K562 (cell line): Measurements from ENCODE around the gene ANKRD31. TPM values are rescaled to one million over a fixed set of nuclear protein-coding genes. Genes with fewer than 3 reads are reported as not detected.

ENCODE experiments used
- ATAC-seq: fragments of 200-7000 bp; cut with Tn5 transposase; 3 replicates; pipeline ENCODE4 v1.9.1; 2020; ENCODE audit warnings: moderate library complexity
- BruUV-seq: library from RNA; stranded (reverse); fragments of 400-500 nt; replicated peaks from 2 replicates; lab custom pipeline; 2021; lab: Mats Ljungman, UMichigan
- CTCF ChIA-PET: fragments of 300-600 bp; formaldehyde crosslinking; extraction: SDS; loops from one replicate; lab custom pipeline; 2021; ENCODE audit warnings: low intra/inter-chr PET ratio; lab: Yijun Ruan, JAX
- POLR2A ChIA-PET: fragments of 300-600, 350-650 bp; sonication (Branson Sonifier 250); formaldehyde crosslinking; extraction: SDS; loops from one replicate; lab custom pipeline; 2021; ENCODE audit warnings: antibody characterized with exemption, inconsistent platforms; lab: Yijun Ruan, JAX
- DNase-seq, 4 experiments: peaks; one replicate each; pipeline versions ENCODE4 v3.0.0 to v3.0.0-alpha.2; 2011 to 2018; ENCODE audit warnings: low spot score in 3 of 4, mixed read lengths in 3 of 4; ENCODE audit errors: extremely low read depth in 1 of 4
- FAIRE-seq: peaks from 2 replicates; lab custom pipeline; 2011; peaks lifted over from hg19 to GRCh38; lab: Jason Lieb, UNC
- H2AFZ ChIP-seq: 2 replicates; pipeline ENCODE4 v1.6.0; 2011; ENCODE audit warnings: low read depth, low read length, control low read depth, inconsistent platforms
- H3K27ac ChIP-seq: fragments of 200-600 bp; 3 replicates; pipeline ENCODE4 v1.8.0; 2011; ENCODE audit warnings: low read depth, mild to moderate bottlenecking, control low read depth, inconsistent platforms, low read length, moderate library complexity, mixed read lengths; ENCODE audit errors: extremely low read depth
- H3K27me3 ChIP-seq, 2 experiments: fragments of 300-600 bp in 1 of 2; 2 replicates in 1 of 2; 3 replicates in 1 of 2; pipeline versions ENCODE4 v1.6.0 to v1.8.0; 2011; ENCODE audit warnings: inconsistent platforms in 2 of 2, low read length in 2 of 2, mild to moderate bottlenecking in 1 of 2, mixed read lengths in 1 of 2, moderate library complexity in 1 of 2; ENCODE audit not compliant: control insufficient read depth in 2 of 2, insufficient read depth in 2 of 2
- H3K36me3 ChIP-seq: fragments of 300-600 bp; 3 replicates; pipeline ENCODE4 v1.8.0; 2011; ENCODE audit warnings: mild to moderate bottlenecking, low read length, inconsistent platforms; ENCODE audit not compliant: control insufficient read depth, insufficient read depth
- H3K4me1 ChIP-seq, 2 experiments: fragments of 200-600 bp in 1 of 2; replicated peaks in 1 of 2; 2 replicates in 1 of 2; 3 replicates in 1 of 2; pipeline versions ENCODE4 v1.5.1 to v1.8.0; 2011; ENCODE audit warnings: inconsistent platforms in 2 of 2, low read length in 2 of 2, mild to moderate bottlenecking in 1 of 2, mixed read lengths in 1 of 2, moderate library complexity in 1 of 2; ENCODE audit not compliant: control insufficient read depth in 2 of 2, insufficient read depth in 2 of 2
- H3K4me2 ChIP-seq: 2 replicates; pipeline ENCODE4 v1.6.1; 2011; ENCODE audit warnings: low read length, control low read depth, inconsistent platforms, mixed read lengths; ENCODE audit not compliant: insufficient read depth
- H3K4me3 ChIP-seq: fragments of 200-600 bp; sonication (generic), shearing (Covaris generic); 2 replicates; pipeline ENCODE4 v1.5.1; 2016; ENCODE audit warnings: control low read depth, inconsistent platforms
- H3K79me2 ChIP-seq: fragments of 200-600 bp; 3 replicates; pipeline ENCODE4 v1.8.0; 2011; ENCODE audit warnings: low read length, inconsistent platforms; ENCODE audit not compliant: control insufficient read depth, insufficient read depth
- H3K9ac ChIP-seq, 2 experiments: 2 replicates each; pipeline versions ENCODE4 v1.6.0 to v1.6.1; 2011; ENCODE audit warnings: low read depth in 2 of 2, low read length in 2 of 2, control low read depth in 1 of 2, inconsistent platforms in 1 of 2, mild to moderate bottlenecking in 1 of 2, mixed read lengths in 1 of 2; ENCODE audit not compliant: insufficient read depth in 1 of 2
- H3K9me1 ChIP-seq: one replicate; pipeline ENCODE4 v1.6.0; 2011; ENCODE audit warnings: inconsistent platforms, mild to moderate bottlenecking, low read length, moderate library complexity; ENCODE audit not compliant: control insufficient read depth, insufficient read depth
- H3K9me3 ChIP-seq: replicated peaks from 2 replicates; pipeline ENCODE4 v1.5.1; 2011; ENCODE audit warnings: low read depth, low read length, inconsistent platforms; ENCODE audit not compliant: control insufficient read depth, insufficient read depth
- H4K20me1 ChIP-seq: replicated peaks from 2 replicates; pipeline ENCODE4 v1.6.1; 2011; ENCODE audit warnings: low read length, inconsistent platforms, mixed read lengths; ENCODE audit not compliant: control insufficient read depth, insufficient read depth
- ARID2 ChIP-seq: fragments of 450-650 bp; IDR thresholded peaks from 2 replicates; pipeline ENCODE4 v1.6.1; 2017; ENCODE audit warnings: antibody characterized with exemption, mild to moderate bottlenecking
- CXXC5 ChIP-seq: fragments of 250-450 bp; sonication (Bioruptor Pico); IDR thresholded peaks from 2 replicates; pipeline ENCODE4 v1.8.0; 2022; ENCODE audit warnings: inconsistent platforms, mild to moderate bottlenecking, moderate library complexity
- E2F3 ChIP-seq: fragments of 250-450 bp; sonication (Bioruptor Pico); IDR thresholded peaks from 2 replicates; pipeline ENCODE4 v1.4.0; 2020; ENCODE audit warnings: mild to moderate bottlenecking
- GABPA ChIP-seq: fragments of 200-800 bp; sonication (Bioruptor generic); conservative IDR thresholded peaks from 2 replicates; pipeline ENCODE4 v1.6.1; 2016; ENCODE audit warnings: low read depth, missing genetic modification characterization, missing compliant biosample characterization
- HDAC6 ChIP-seq: IDR thresholded peaks from 2 replicates; pipeline ENCODE4 v1.6.1; 2012; ENCODE audit warnings: low read depth, mild to moderate bottlenecking, control low read depth, inconsistent platforms, low read length, moderate library complexity
- KLF6 ChIP-seq: fragments of 250-450 bp; sonication (Bioruptor Pico); IDR thresholded peaks from 2 replicates; pipeline ENCODE4 v1.4.0; 2020; ENCODE audit warnings: mild to moderate bottlenecking, moderate library complexity, borderline replicate concordance
- MBD2 ChIP-seq: sonication (generic); IDR thresholded peaks from 2 replicates; pipeline ENCODE4 v1.6.1; 2016; ENCODE audit warnings: low read depth, borderline replicate concordance
- MTF1 ChIP-seq: fragments of 250-450 bp; sonication (Bioruptor Pico); IDR thresholded peaks from 2 replicates; pipeline ENCODE4 v1.9.0; 2021; ENCODE audit warnings: moderate library complexity, mild to moderate bottlenecking, inconsistent platforms, borderline replicate concordance
- NR2F6 ChIP-seq: fragments of 450-650 bp; formaldehyde crosslinking; IDR thresholded peaks from 2 replicates; pipeline ENCODE4 v1.4.0; 2020; ENCODE audit warnings: mild to moderate bottlenecking
- POLR2G ChIP-seq: fragments of 200-400 bp; formaldehyde crosslinking; IDR thresholded peaks from 2 replicates; pipeline ENCODE4 v1.6.1; 2017; ENCODE audit warnings: low read depth, mild to moderate bottlenecking, antibody characterized with exemption, low read length, moderate library complexity
- PURB ChIP-seq: sonication (generic); formaldehyde crosslinking; IDR thresholded peaks from 2 replicates; pipeline ENCODE4 v1.9.0; 2021; ENCODE audit warnings: low read depth, mild to moderate bottlenecking, missing genetic modification reagents
- RFX1 ChIP-seq: fragments of 450-650 bp; IDR thresholded peaks from 2 replicates; pipeline ENCODE4 v1.6.1; 2016; ENCODE audit warnings: mild to moderate bottlenecking, moderate library complexity
- ZC3H11A ChIP-seq: IDR thresholded peaks from 2 replicates; pipeline ENCODE4 v1.6.1; 2012; ENCODE audit warnings: low read depth, low read length, improper control_type of control experiment
- ZKSCAN8 ChIP-seq: fragments of 200-800 bp; sonication (Bioruptor generic); IDR thresholded peaks from 2 replicates; pipeline ENCODE4 v1.6.1; 2016; ENCODE audit warnings: missing genetic modification characterization, missing compliant biosample characterization
- ZNF239 ChIP-seq: fragments of 250-450 bp; sonication (Bioruptor Pico); IDR thresholded peaks from 2 replicates; pipeline ENCODE4 v1.4.0; 2020; ENCODE audit warnings: mild to moderate bottlenecking
- ZNF444 ChIP-seq: fragments of 250-450 bp; sonication (Bioruptor Pico); IDR thresholded peaks from 2 replicates; pipeline ENCODE4 v1.4.0; 2020; ENCODE audit warnings: mild to moderate bottlenecking, moderate library complexity
- WGBS: fragments of 100-300 bp; shearing (Covaris generic); methylation state at CpG from one replicate; pipeline ENCODE4 v1.1.6; 2016; ENCODE audit warnings: low coverage, mixed read lengths; ENCODE audit not compliant: insufficient coverage; ENCODE audit errors: missing lambda C conversion rate; 5-methylcytosine and 5-hydroxymethylcytosine counted together
- in situ Hi-C: fragments of 300-500 bp; cut with MboI; formaldehyde crosslinking; loops from 4 replicates; pipeline ENCODE4 v1.15.0; 2018; ENCODE audit warnings: inconsistent platforms, mixed read lengths
- intact Hi-C: fragments of 100-400 bp; cut with micrococcal nuclease; formaldehyde crosslinking; loops from 2 replicates; pipeline ENCODE4 v1.14.2; 2022
- polyA plus RNA-seq, 8 experiments: library from polyadenylated mRNA; depleted of rRNA in 4 of 8; stranded (reverse) in 5 of 8; unstranded in 3 of 8; fragments of >200 nt; fragmentation: Nextera tagmentation in 2 of 8; fragmentation: Illumina TruSeq in 1 of 8; extraction: Ambion mirVana in 2 of 8; extraction: Trizol in 1 of 8; gene quantifications; 2 replicates each; pipeline versions ENCODE4 v1.2.1 to v1.2.3, GENCODE V29; 2011 to 2014; ENCODE audit warnings: inconsistent platforms in 1 of 8, missing spikeins in 1 of 8
- total RNA-seq, 7 experiments: library from RNA; depleted of rRNA in 6 of 7; stranded (reverse); fragments of >200 nt in 6 of 7; fragmentation: Illumina TruSeq in 2 of 7; extraction: Trizol in 2 of 7; gene quantifications; 2 replicates each; pipeline versions ENCODE4 v1.2.1 to v1.2.3, GENCODE V29; 2011 to 2021; ENCODE audit warnings: low replicate concordance in 1 of 7

ANKRD31 gene
- total and polyA plus RNA-seq, 9 of the 15 experiments (the other 6 are each of a cell fraction or from before 2014, with no cell fraction given) = under 0.01 to 0.11 (median 0.05) TPM; not detected in 1

DNA sequence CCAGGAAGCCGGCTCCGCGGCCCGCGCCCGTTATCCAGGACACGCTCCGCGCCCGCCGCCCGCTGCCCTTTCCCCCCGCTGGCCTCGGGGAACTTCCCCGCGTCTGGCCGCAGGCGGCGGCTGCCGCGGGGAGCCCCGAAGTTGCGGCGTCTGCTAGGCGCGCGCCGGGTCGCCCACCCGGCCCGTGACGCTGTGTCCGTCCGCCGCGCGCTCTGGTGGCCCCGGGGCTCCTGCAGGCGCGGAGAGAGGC, 183.7 kb downstream of the ANKRD31 start:
- FAIRE-seq (no peak), DNase-seq (no peak), ATAC-seq (no peak)
- Histone ChIP-seq H4K20me1 (no peaks in the 10 kb centered on the region), H3K4me2 (no peak overlapping the region), H3K36me3 (no peaks in the 10 kb centered on the region), H3K79me2 (no peaks in the 10 kb centered on the region), H3K9me3 (no peaks in the 10 kb centered on the region), H3K4me3 (no peak overlapping the region), H3K9me1 (no peaks in the 10 kb centered on the region), H3K4me1 (peaks cover 0 to 16% of the 10 kb centered on the region in 2 experiments; a peak in 3 of 5 replicates), H3K27me3 (peaks cover 19 to 39% of the 10 kb centered on the region in 2 experiments), H3K27ac (no peak overlapping the region), H2AFZ (no peak overlapping the region), H3K9ac (no peak overlapping the region)
- intact Hi-C loops = no loop called here
- ChIA-PET CTCF (no interaction called here), POLR2A (no interaction called here)
- no peak for TF ChIP-seq CXXC5
- TF ChIP-seq MBD2 = no peak
- TF ChIP-seq E2F3 (CRISPR knock-in tag) = no peak
- no peak for TF ChIP-seq PURB (CRISPR knock-in tag)
- TF ChIP-seq HDAC6 = no peak
- TF ChIP-seq ZKSCAN8 (CRISPR knock-in tag) = no peak
- no peak for TF ChIP-seq ZC3H11A
- TF ChIP-seq ZNF444 (CRISPR knock-in tag) = no peak
- TF ChIP-seq GABPA (tag) = no peak
- TF ChIP-seq MTF1 (CRISPR knock-in tag) = no peak
- no peak for TF ChIP-seq NR2F6 (CRISPR knock-in tag)
- no peak for TF ChIP-seq ARID2
- TF ChIP-seq RFX1 = no peak
- TF ChIP-seq KLF6 (CRISPR knock-in tag) = no peak
- TF ChIP-seq ZNF239 (CRISPR knock-in tag) = no peak
- TF ChIP-seq POLR2G = no peak
- 30% methylated on average over 11 of the region's 40 CpGs for whole genome bisulfite sequencing
- in situ Hi-C loops = no loop called here
- BruUV-seq = no TSS peak
